Activated CD4-positive, alpha-beta T cell treated with anti-CD3 and anti-CD28 coated beads, Interleukin-2, amount 50 U/mL, for 48 hours (primary cell): ENCODE results near the gene ITGA1.
"Not testable (repeated sequence)": the region's sequence is repeated elsewhere in the genome, so short reads cannot be mapped to it uniquely, and the experiment has no call there.

Source experiments
- DNase-seq, 2 experiments: peaks; one replicate each; pipeline ENCODE4 v3.0.0-alpha.2; 2020

ITGA1 gene

GRCh38 chr5:52787600-52788504 is at the start of gene ITGA1, which contains the start of gene PELO:
TSS of gene ITGA1 (plus strand) at chr5:52787916. CDS start at chr5:52788354, 438 bp downstream.
TSS of gene PELO (plus strand) at chr5:52787916. CDS start at chr5:52800395, 12,479 bp downstream.
- peak; percentile 54 to 67 for DNase-seq

GRCh38 chr5:52738095-52738506 is 49.6 kb upstream of the ITGA1 start:
- no peak for DNase-seq

GRCh38 chr5:52740007-52740406 is 47.7 kb upstream of the ITGA1 start:
- no peak for DNase-seq

GRCh38 chr5:52743012-52743411 is 44.7 kb upstream of the ITGA1 start:
- DNase-seq = no peak

GRCh38 chr5:52743529-52743928 is 44.2 kb upstream of the ITGA1 start:
- DNase-seq = no peak

GRCh38 chr5:52743970-52744369 is 43.7 kb upstream of the ITGA1 start:
- DNase-seq = peak; percentile 17 to 47

- not testable (repeated sequence) for DNase-seq
Observed at GRCh38 chr5:52744867-52745458, 42.8 kb upstream of the ITGA1 start.

GRCh38 chr5:52746539-52746938 is 41.2 kb upstream of the ITGA1 start:
- no peak for DNase-seq

- no peak for DNase-seq
Observed at GRCh38 chr5:52748590-52748989, 39.1 kb upstream of the ITGA1 start.

GRCh38 chr5:52749666-52750065 is 38.0 kb upstream of the ITGA1 start:
- no peak for DNase-seq

GRCh38 chr5:52751137-52751536 is 36.6 kb upstream of the ITGA1 start:
- no peak for DNase-seq

GRCh38 chr5:52754051-52754450 is 33.7 kb upstream of the ITGA1 start:
- no peak for DNase-seq

GRCh38 chr5:52757527-52757926 is 30.2 kb upstream of the ITGA1 start:
- no peak for DNase-seq

GRCh38 chr5:52758014-52758413 is 29.7 kb upstream of the ITGA1 start:
- no peak for DNase-seq

GRCh38 chr5:52759331-52759730 is 28.4 kb upstream of the ITGA1 start:
- DNase-seq = no peak

GRCh38 chr5:52760695-52761366 is 26.9 kb upstream of the ITGA1 start:
- DNase-seq = peak; percentile 44 to 62

- no peak for DNase-seq
Observed at GRCh38 chr5:52767217-52767743, 20.4 kb upstream of the ITGA1 start.

GRCh38 chr5:52767766-52768480 is 19.8 kb upstream of the ITGA1 start:
- no peak for DNase-seq

- DNase-seq = no peak
Observed at GRCh38 chr5:52769061-52769460, 18.7 kb upstream of the ITGA1 start.

GRCh38 chr5:52770287-52770939 is 17.3 kb upstream of the ITGA1 start:
- DNase-seq = no peak

- peak; percentile 35 to 46 for DNase-seq
Observed at GRCh38 chr5:52771343-52772039, 16.2 kb upstream of the ITGA1 start.
